Ishikawa (cell line): Measurements from ENCODE around the gene ANKRD1.

Experiments used
- CEBPB ChIP-seq: IDR thresholded peaks from 2 replicates; pipeline ENCODE4 v1.6.1; 2012
- CREB1 ChIP-seq: IDR thresholded peaks from 2 replicates; pipeline ENCODE4 v1.6.1; 2012; ENCODE audit warnings: low read depth
- EGR1 ChIP-seq: IDR thresholded peaks from 2 replicates; pipeline ENCODE4 v1.6.1; 2012
- EP300 ChIP-seq: IDR thresholded peaks from 2 replicates; pipeline ENCODE4 v1.6.1; 2012; ENCODE audit warnings: borderline replicate concordance
- FOXM1 ChIP-seq: IDR thresholded peaks from 2 replicates; pipeline ENCODE4 v1.6.1; 2012; ENCODE audit warnings: low read depth, borderline replicate concordance
- MAX ChIP-seq: IDR thresholded peaks from 2 replicates; pipeline ENCODE4 v1.6.1; 2012
- NFIC ChIP-seq: IDR thresholded peaks from 2 replicates; pipeline ENCODE4 v1.6.1; 2012
- RAD21 ChIP-seq: IDR thresholded peaks from 2 replicates; pipeline ENCODE4 v1.6.1; 2012; ENCODE audit warnings: low read depth
- REST ChIP-seq: IDR thresholded peaks from 2 replicates; pipeline ENCODE4 v1.6.1; 2012; ENCODE audit warnings: low read depth, mild to moderate bottlenecking
- TAF1 ChIP-seq: IDR thresholded peaks from 2 replicates; pipeline ENCODE4 v1.6.1; 2012; ENCODE audit warnings: low read depth, mild to moderate bottlenecking
- TCF12 ChIP-seq: IDR thresholded peaks from 2 replicates; pipeline ENCODE4 v1.6.1; 2012; ENCODE audit warnings: low read depth
- TEAD4 ChIP-seq: IDR thresholded peaks from 2 replicates; pipeline ENCODE4 v1.6.1; 2012
- USF1 ChIP-seq: IDR thresholded peaks from 2 replicates; pipeline ENCODE4 v1.6.1; 2012
- YY1 ChIP-seq: IDR thresholded peaks from 2 replicates; pipeline ENCODE4 v1.6.1; 2012; ENCODE audit warnings: low read depth
- ZBTB7A ChIP-seq: IDR thresholded peaks from 2 replicates; pipeline ENCODE4 v1.6.1; 2012; ENCODE audit warnings: low read depth

ANKRD1 gene

GRCh38 chr10:90906596-90906995 lies 14.3 kb downstream of the ANKRD1 start:
- TF ChIP-seq EP300: no peak
- TF ChIP-seq MAX: no peak
- TF ChIP-seq YY1: no peak
- TF ChIP-seq FOXM1: no peak
- no peak for TF ChIP-seq CEBPB
- no peak for TF ChIP-seq USF1
- no peak for TF ChIP-seq TAF1
- TF ChIP-seq EGR1: no peak
- TF ChIP-seq TEAD4: no peak
- no peak for TF ChIP-seq RAD21
- TF ChIP-seq ZBTB7A: no peak
- TF ChIP-seq REST: no peak
- TF ChIP-seq NFIC: no peak
- TF ChIP-seq CREB1: no peak
- TF ChIP-seq TCF12: no peak

- TF ChIP-seq FOXM1 (no peak), YY1 (no peak), MAX (no peak), REST (no peak), NFIC (no peak), RAD21 (no peak), TCF12 (no peak), USF1 (no peak), ZBTB7A (no peak), TAF1 (no peak), TEAD4 (no peak), EGR1 (no peak), CREB1 (no peak), CEBPB (no peak), EP300 (no peak)
Measured at GRCh38 chr10:90905925-90906324, 15.0 kb downstream of the ANKRD1 start.

- TF ChIP-seq YY1 (no peak), ZBTB7A (no peak), EP300 (no peak), TCF12 (no peak), TAF1 (no peak), REST (no peak), RAD21 (no peak), FOXM1 (no peak), MAX (no peak), EGR1 (no peak)
Measured at GRCh38 chr10:90893190-90893589, 27.7 kb downstream of the ANKRD1 start.

- TF ChIP-seq EP300 (no peak), FOXM1 (no peak), TAF1 (no peak), TCF12 (no peak), MAX (no peak), CEBPB (no peak), CREB1 (no peak), USF1 (no peak), REST (no peak), RAD21 (no peak), NFIC (no peak), ZBTB7A (no peak), TEAD4 (no peak), EGR1 (no peak), YY1 (no peak)
Measured at GRCh38 chr10:90890347-90890746, 30.5 kb downstream of the ANKRD1 start.
